ENCODE results near the gene NEUROG2. TPM values are rescaled to one million over a fixed set of nuclear protein-coding genes. Genes with fewer than 3 reads are reported as not detected.

NEUROG2 gene
- total RNA-seq, 1 experiment from 2014 or later, result not detected

- DNase-seq (ENCODE audit: low spot score), result no peak
These were observed 5.4 kb upstream of the NEUROG2 start for GRCh38 chr4:112521123-112522023.

- no peak for DNase-seq (ENCODE audit: low spot score)
These were observed 4.7 kb upstream of the NEUROG2 start for GRCh38 chr4:112520598-112521122.

- no peak for DNase-seq (ENCODE audit: low spot score)
These were observed 4.0 kb upstream of the NEUROG2 start for GRCh38 chr4:112519689-112520597.

GRCh38 chr4:112518675-112519074 is 2.7 kb upstream of the NEUROG2 start:
- DNase-seq (ENCODE audit: low spot score), result no peak

GRCh38 chr4:112517911-112518310 is 1.9 kb upstream of the NEUROG2 start:
- no peak for DNase-seq (ENCODE audit: low spot score)

- no peak for DNase-seq (ENCODE audit: low spot score)
These were observed 1.2 kb upstream of the NEUROG2 start for GRCh38 chr4:112517067-112517634.

GRCh38 chr4:112516471-112517066 is 589 bp upstream of the NEUROG2 start:
- no peak for DNase-seq (ENCODE audit: low spot score)

- no peak for DNase-seq (ENCODE audit: low spot score)
These were observed 548 bp downstream of the NEUROG2 start for GRCh38 chr4:112515198-112516065.

- DNase-seq (ENCODE audit: low spot score), result no peak
These were observed 1.3 kb downstream of the NEUROG2 start for GRCh38 chr4:112514647-112515197.

GRCh38 chr4:112513971-112514646 is 1.9 kb downstream of the NEUROG2 start:
- no peak for DNase-seq (ENCODE audit: low spot score)

GRCh38 chr4:112511803-112512118 is 4.2 kb downstream of the NEUROG2 start:
- no peak for DNase-seq (ENCODE audit: low spot score)

- no peak for DNase-seq (ENCODE audit: low spot score)
These were observed 4.7 kb downstream of the NEUROG2 start for GRCh38 chr4:112511093-112511802.

GRCh38 chr4:112510291-112511092 is 5.5 kb downstream of the NEUROG2 start:
- no peak for DNase-seq (ENCODE audit: low spot score)

- no peak for DNase-seq (ENCODE audit: low spot score)
These were observed 6.5 kb downstream of the NEUROG2 start for GRCh38 chr4:112509243-112510141.

- no peak for DNase-seq (ENCODE audit: low spot score)
These were observed 7.6 kb downstream of the NEUROG2 start for GRCh38 chr4:112508356-112508755.

- no peak for DNase-seq (ENCODE audit: low spot score)
These were observed 11.2 kb downstream of the NEUROG2 start for GRCh38 chr4:112504807-112505206.

- no peak for DNase-seq (ENCODE audit: low spot score)
These were observed 13.1 kb downstream of the NEUROG2 start for GRCh38 chr4:112502871-112503270.
